Endodermal cell (in vitro differentiated cells): Measurements from ENCODE around the gene SOX5. TPM values are rescaled to one million over a fixed set of nuclear protein-coding genes. Genes with fewer than 3 reads are reported as not detected.

Source experiments
- DNase-seq: peaks from one replicate; pipeline ENCODE4 v3.0.0-alpha.2; 2017
- H3K27ac ChIP-seq: 2 replicates; pipeline ENCODE4 v1.5.1; 2013; ENCODE audit warnings: mild to moderate bottlenecking, low read depth, low read length, moderate library complexity
- H3K27me3 ChIP-seq: 2 replicates; pipeline ENCODE4 v1.6.1; 2013; ENCODE audit warnings: mild to moderate bottlenecking, low read length, moderate library complexity; ENCODE audit not compliant: insufficient read depth, control insufficient read depth, poor library complexity, severe bottlenecking
- H3K36me3 ChIP-seq: 2 replicates; pipeline ENCODE4 v1.7.0; 2013; ENCODE audit warnings: mild to moderate bottlenecking, low read length, moderate library complexity; ENCODE audit not compliant: control insufficient read depth, insufficient read depth
- H3K4me1 ChIP-seq: one replicate; pipeline ENCODE4 v1.7.0; 2013; ENCODE audit warnings: low read length; ENCODE audit not compliant: control insufficient read depth, insufficient read depth
- H3K4me3 ChIP-seq: 2 replicates; pipeline ENCODE4 v1.5.1; 2013; ENCODE audit warnings: mild to moderate bottlenecking, low read length, moderate library complexity
- H3K9ac ChIP-seq: 2 replicates; pipeline ENCODE4 v1.6.1; 2013; ENCODE audit warnings: mild to moderate bottlenecking, low read length, moderate library complexity; ENCODE audit not compliant: poor library complexity, severe bottlenecking; ENCODE audit errors: extremely low read depth
- H3K9me3 ChIP-seq: 2 replicates; pipeline ENCODE4 v1.6.1; 2013; ENCODE audit warnings: mild to moderate bottlenecking, low read length, moderate library complexity; ENCODE audit not compliant: control insufficient read depth
- H3K27ac Mint-ChIP-seq: 2 replicates; pipeline ENCODE4 v1.8.0; 2020; ENCODE audit warnings: mixed read lengths
- H3K27me3 Mint-ChIP-seq: 2 replicates; pipeline ENCODE4 v1.8.0; 2021; ENCODE audit warnings: mild to moderate bottlenecking, mixed read lengths; ENCODE audit not compliant: insufficient read depth
- H3K36me3 Mint-ChIP-seq: 2 replicates; pipeline ENCODE4 v1.8.0; 2020; ENCODE audit warnings: low read depth, mixed read lengths
- H3K4me1 Mint-ChIP-seq: 2 replicates; pipeline ENCODE4 v1.8.0; 2020; ENCODE audit warnings: mixed read lengths
- H3K4me3 Mint-ChIP-seq: 2 replicates; pipeline ENCODE4 v1.8.0; 2020; ENCODE audit warnings: mild to moderate bottlenecking, moderate library complexity, mixed read lengths
- H3K9me3 Mint-ChIP-seq: 2 replicates; pipeline ENCODE4 v1.8.0; 2020; ENCODE audit warnings: mild to moderate bottlenecking, mixed read lengths
- CTCF ChIP-seq: fragments of 200-600 bp; sonication (generic); conservative IDR thresholded peaks from 2 replicates; pipeline ENCODE4 v1.5.0; 2021; ENCODE audit warnings: antibody characterized with exemption, mild to moderate bottlenecking
- WGBS, 2 experiments: methylation state at CpG; one replicate each; pipeline versions ENCODE4 v1.1.5 to v1.1.7; 2013; ENCODE audit warnings: missing lambda C conversion rate in 2 of 2, mixed read lengths in 1 of 2; ENCODE audit not compliant: insufficient coverage in 1 of 2, insufficient read length in 1 of 2; 5-methylcytosine and 5-hydroxymethylcytosine counted together
- total RNA-seq, 2 donors: library from RNA; stranded (reverse); fragmentation: NEBNext Ultra II Directional in 1 of 2; extraction: Animal tissue kit (Norgen Biotek cat#: 25700) in 1 of 2; gene quantifications; 2 replicates in 1 of 2; 3 replicates in 1 of 2; pipeline ENCODE4 v1.2.1, GENCODE V29; 2021

SOX5 gene
- total RNA-seq, 2 donors from 2014 or later = 6.8 to 30.7 TPM

- Histone ChIP-seq H3K4me1 (peaks cover 18% of the 10 kb centered on the region), H3K36me3 (no peaks in the 10 kb centered on the region), H3K27ac (peak overlapping the region; percentile 97), H3K4me3 (no peak overlapping the region), H3K27me3 (no peaks in the 10 kb centered on the region), H3K9me3 (no peaks in the 10 kb centered on the region), H3K9ac (no peak overlapping the region)
- WGBS, 2 experiments = 25 to 39% methylated on average over 1 of the region's 1 CpG
- DNase-seq = no peak
- no peaks in the 10 kb centered on the region for H3K27me3 Mint-ChIP-seq
- peaks cover 58% of the 10 kb centered on the region for H3K4me1 Mint-ChIP-seq
- no peaks in the 10 kb centered on the region for H3K36me3 Mint-ChIP-seq
- H3K9me3 Mint-ChIP-seq = no peaks in the 10 kb centered on the region
- TF ChIP-seq CTCF = no peak
- peak overlapping the region; percentile 83 for H3K27ac Mint-ChIP-seq
- H3K4me3 Mint-ChIP-seq = no peak overlapping the region
These were observed 191.9 kb downstream of the SOX5 start for GRCh38 chr12:23757541-23757962.

- Mint-ChIP-seq H3K4me3 (no peak overlapping the region), H3K9me3 (no peaks in the 10 kb centered on the region), H3K36me3 (no peaks in the 10 kb centered on the region), H3K27ac (peak overlapping the region; percentile 69), H3K4me1 (peaks cover 64% of the 10 kb centered on the region), H3K27me3 (no peaks in the 10 kb centered on the region)
- no peak overlapping the region for H3K9ac ChIP-seq
- H3K4me1 ChIP-seq = peaks cover 18% of the 10 kb centered on the region
- no peak for TF ChIP-seq CTCF
- H3K9me3 ChIP-seq = no peaks in the 10 kb centered on the region
- peak overlapping the region; percentile 97 for H3K27ac ChIP-seq
- no peaks in the 10 kb centered on the region for H3K36me3 ChIP-seq
- H3K4me3 ChIP-seq = no peak overlapping the region
- 79% methylated on average over 2 of the region's 2 CpGs; no CpG with 5 or more reads in 1 of the 2 experiments for WGBS, 2 experiments
- H3K27me3 ChIP-seq = no peaks in the 10 kb centered on the region
- no peak for DNase-seq
These were observed 193.1 kb downstream of the SOX5 start for GRCh38 chr12:23756416-23756815.

GRCh38 chr12:23753628-23754365, 195.7 kb downstream of the SOX5 start:
- no peaks in the 10 kb centered on the region for H3K27me3 ChIP-seq
- peaks cover 65% of the 10 kb centered on the region for H3K4me1 Mint-ChIP-seq
- H3K4me3 Mint-ChIP-seq = peak overlapping the region; percentile 41
- no peaks in the 10 kb centered on the region for H3K27me3 Mint-ChIP-seq
- no peaks in the 10 kb centered on the region for H3K36me3 Mint-ChIP-seq
- no peaks in the 10 kb centered on the region for H3K9me3 Mint-ChIP-seq
- 66 to 74% methylated on average over 5 of the region's 5 CpGs for WGBS, 2 experiments
- no peaks in the 10 kb centered on the region for H3K36me3 ChIP-seq
- peak; percentile 34 for TF ChIP-seq CTCF
- peak overlapping the region; percentile 66 for H3K27ac ChIP-seq
- H3K4me3 ChIP-seq = no peak overlapping the region
- no peak overlapping the region for H3K9ac ChIP-seq
- no peaks in the 10 kb centered on the region for H3K9me3 ChIP-seq
- no peak for DNase-seq
- peak overlapping the region; percentile 2 for H3K27ac Mint-ChIP-seq
- H3K4me1 ChIP-seq = peaks cover 18% of the 10 kb centered on the region
